Liver (tissue), 9 donors: ENCODE measurements around the gene IGF1R. TPM values are rescaled to one million over a fixed set of nuclear protein-coding genes. Genes with fewer than 3 reads are reported as not detected.

Source experiments
- DNase-seq: peaks from one replicate; pipeline ENCODE4 v3.0.0-alpha.2; 2017; ENCODE audit warnings: low spot score
- H3K27ac ChIP-seq, 2 donors: one replicate each; pipeline ENCODE4 v1.7.0; 2013; ENCODE audit warnings: inconsistent platforms in 2 of 2, low read length in 2 of 2, control low read depth in 1 of 2, low read depth in 1 of 2, mild to moderate bottlenecking in 1 of 2
- H3K27me3 ChIP-seq, 4 donors: one replicate each; pipeline versions ENCODE4 v1.6.1 to v1.7.0; 2013; ENCODE audit warnings: low read length in 3 of 4, inconsistent platforms in 1 of 4, mild to moderate bottlenecking in 1 of 4, moderate library complexity in 1 of 4; ENCODE audit not compliant: control insufficient read depth in 4 of 4, insufficient read depth in 4 of 4
- H3K36me3 ChIP-seq, 4 donors: one replicate each; pipeline versions ENCODE4 v1.6.1 to v1.7.0; 2013; ENCODE audit warnings: low read length in 3 of 4, mild to moderate bottlenecking in 3 of 4, low read depth in 1 of 4, moderate library complexity in 1 of 4; ENCODE audit not compliant: control insufficient read depth in 4 of 4, insufficient read depth in 3 of 4
- H3K4me1 ChIP-seq, 4 donors: one replicate each; pipeline versions ENCODE4 v1.6.1 to v1.7.0; 2013; ENCODE audit warnings: low read length in 3 of 4, mild to moderate bottlenecking in 3 of 4, moderate library complexity in 1 of 4; ENCODE audit not compliant: control insufficient read depth in 4 of 4, insufficient read depth in 4 of 4
- H3K4me3 ChIP-seq, 3 donors: one replicate each; pipeline versions ENCODE4 v1.6.1 to v1.7.0; 2013; ENCODE audit warnings: low read length in 3 of 3, control low read depth in 1 of 3, low read depth in 1 of 3, mild to moderate bottlenecking in 1 of 3
- H3K9ac ChIP-seq, 2 donors: one replicate each; pipeline ENCODE4 v1.7.0; 2013; ENCODE audit warnings: low read length in 2 of 2, mild to moderate bottlenecking in 2 of 2, moderate library complexity in 2 of 2, control low read depth in 1 of 2, low read depth in 1 of 2
- H3K9me3 ChIP-seq, 4 donors: one replicate each; pipeline versions ENCODE4 v1.6.1 to v1.7.0; 2013; ENCODE audit warnings: low read length in 3 of 4; ENCODE audit not compliant: control insufficient read depth in 4 of 4
- ATF3 ChIP-seq: IDR thresholded peaks from 2 replicates; pipeline ENCODE4 v1.6.1; 2016; ENCODE audit warnings: antibody characterized with exemption
- CTCF ChIP-seq: fragments of 150-350 bp; IDR thresholded peaks from 2 replicates; pipeline ENCODE4 v1.5.1; 2017; ENCODE audit warnings: improper control_type of control experiment, low read depth, low read length; ENCODE audit not compliant: missing input control
- EGR1 ChIP-seq, 2 donors: IDR thresholded peaks; 2 replicates each; pipeline ENCODE4 v1.6.1; 2016 to 2018; ENCODE audit warnings: antibody characterized with exemption in 2 of 2, low read depth in 2 of 2
- FOXA1 ChIP-seq: IDR thresholded peaks from 2 replicates; pipeline ENCODE4 v1.6.1; 2016; ENCODE audit warnings: antibody characterized with exemption
- FOXA2 ChIP-seq: IDR thresholded peaks from 2 replicates; pipeline ENCODE4 v1.6.1; 2016; ENCODE audit warnings: antibody characterized with exemption
- GABPA ChIP-seq, 2 donors: IDR thresholded peaks in 1 of 2; conservative IDR thresholded peaks in 1 of 2; 2 replicates each; pipeline ENCODE4 v1.6.1; 2016; ENCODE audit warnings: antibody characterized with exemption in 2 of 2, mild to moderate bottlenecking in 1 of 2, moderate library complexity in 1 of 2
- HNF4A ChIP-seq, 2 donors: conservative IDR thresholded peaks; 2 replicates each; pipeline ENCODE4 v1.6.1; 2016; ENCODE audit warnings: antibody characterized with exemption in 2 of 2, mild to moderate bottlenecking in 2 of 2
- HNF4G ChIP-seq: IDR thresholded peaks from 2 replicates; pipeline ENCODE4 v1.6.1; 2016; ENCODE audit warnings: antibody characterized with exemption
- JUND ChIP-seq, 2 donors: IDR thresholded peaks; 2 replicates each; pipeline ENCODE4 v1.6.1; 2016; ENCODE audit warnings: antibody characterized with exemption in 2 of 2
- MAX ChIP-seq: IDR thresholded peaks from 2 replicates; pipeline ENCODE4 v1.6.1; 2016; ENCODE audit warnings: antibody characterized with exemption
- NR2F2 ChIP-seq: IDR thresholded peaks from 2 replicates; pipeline ENCODE4 v1.6.1; 2016; ENCODE audit warnings: antibody characterized with exemption
- RAD21 ChIP-seq, 2 donors: IDR thresholded peaks; 2 replicates each; pipeline ENCODE4 v1.6.1; 2016; ENCODE audit warnings: antibody characterized with exemption in 2 of 2, mild to moderate bottlenecking in 2 of 2
- REST ChIP-seq: IDR thresholded peaks from 2 replicates; pipeline ENCODE4 v1.6.1; 2016; ENCODE audit warnings: antibody characterized with exemption, mild to moderate bottlenecking
- RXRA ChIP-seq, 2 donors: IDR thresholded peaks; 2 replicates each; pipeline ENCODE4 v1.6.1; 2017 to 2018; ENCODE audit warnings: antibody characterized with exemption in 2 of 2, mild to moderate bottlenecking in 1 of 2
- SP1 ChIP-seq: IDR thresholded peaks from 2 replicates; pipeline ENCODE4 v1.6.1; 2018; ENCODE audit warnings: antibody characterized with exemption, mild to moderate bottlenecking
- TAF1 ChIP-seq: conservative IDR thresholded peaks from 2 replicates; pipeline ENCODE4 v1.6.1; 2016; ENCODE audit warnings: antibody characterized with exemption, mild to moderate bottlenecking
- YY1 ChIP-seq: IDR thresholded peaks from 2 replicates; pipeline ENCODE4 v1.6.1; 2016; ENCODE audit warnings: antibody characterized with exemption, mild to moderate bottlenecking
- ZBTB33 ChIP-seq: IDR thresholded peaks from 2 replicates; pipeline ENCODE4 v1.6.1; 2016; ENCODE audit warnings: antibody characterized with exemption
- WGBS: extraction: QIAGEN DNeasy Blood & Tissue Kit; methylation state at CpG from one replicate; pipeline ENCODE4 v1.1.7; 2013; 5-methylcytosine and 5-hydroxymethylcytosine counted together
- polyA plus RNA-seq, 2 donors: library from polyadenylated mRNA; stranded (reverse) in 1 of 2; unstranded in 1 of 2; fragments of 200-250 nt in 1 of 2; fragments of >200 nt in 1 of 2; fragmentation: Nextera tagmentation in 1 of 2; extraction: Ambion mirVana in 1 of 2; gene quantifications; one replicate each; pipeline versions ENCODE4 v1.2.1 to v1.2.3, GENCODE V29; 2013 to 2015
- total RNA-seq, 2 donors: library from RNA; depleted of rRNA; stranded (reverse); fragments of >200 nt; gene quantifications; one replicate each; pipeline ENCODE4 v1.2.3, GENCODE V29; 2014
- donor health status: healthy.
- donor health status: healthy.
- donor health status: healthy.
- donor health status: healthy.
- donor health status: healthy.

Gene IGF1R
- total and polyA plus RNA-seq, 4 donors, result 0.69 to 10.3 (median 3.2) TPM

GRCh38 chr15:98720577-98721565, 72.5 kb downstream of the IGF1R start:
- Histone ChIP-seq H3K36me3 (no peaks in the 10 kb centered on the region), H3K9ac (no peak overlapping the region), H3K4me3 (no peak overlapping the region), H3K4me1 (peaks cover 0 to 3% (median 1%) of the 10 kb centered on the region in 4 donors), H3K27ac (no peak overlapping the region), H3K9me3 (no peaks in the 10 kb centered on the region), H3K27me3 (peaks cover 0 to 3% (median 0%) of the 10 kb centered on the region in 4 donors)
- TF ChIP-seq EGR1 (IDR thresholded peaks at IDR 0.05; ENCODE audit: low read depth in 2 of 2) (no peak), ATF3 (no peak), CTCF (no peak), MAX (no peak), SP1 (no peak), GABPA (IDR thresholded peaks at IDR 0.05 in 1 of 2, conservative IDR thresholded peaks at IDR 0.05 in 1 of 2) (no peak), TAF1 (no peak), HNF4G (no peak), JUND (IDR thresholded peaks at IDR 0.05) (no peak), ZBTB33 (no peak), REST (no peak), RAD21 (IDR thresholded peaks at IDR 0.05) (no peak), FOXA2 (no peak), HNF4A (conservative IDR thresholded peaks at IDR 0.05) (no peak), FOXA1 (no peak), YY1 (no peak), RXRA (IDR thresholded peaks at IDR 0.05) (no peak), NR2F2 (no peak)
- 84% methylated on average over 11 of the region's 11 CpGs for WGBS
- DNase-seq, result no peak
